ENCODE measurements around the gene SUN3. TPM values are rescaled to one million over a fixed set of nuclear protein-coding genes. Genes with fewer than 3 reads are reported as not detected.
"Not testable (repeated sequence)": the region's sequence is repeated elsewhere in the genome, so short reads cannot be mapped to it uniquely, and the experiment has no call there.

The SUN3 gene
- total RNA-seq, 4 donors from 2014 or later, result not detected

DNA sequence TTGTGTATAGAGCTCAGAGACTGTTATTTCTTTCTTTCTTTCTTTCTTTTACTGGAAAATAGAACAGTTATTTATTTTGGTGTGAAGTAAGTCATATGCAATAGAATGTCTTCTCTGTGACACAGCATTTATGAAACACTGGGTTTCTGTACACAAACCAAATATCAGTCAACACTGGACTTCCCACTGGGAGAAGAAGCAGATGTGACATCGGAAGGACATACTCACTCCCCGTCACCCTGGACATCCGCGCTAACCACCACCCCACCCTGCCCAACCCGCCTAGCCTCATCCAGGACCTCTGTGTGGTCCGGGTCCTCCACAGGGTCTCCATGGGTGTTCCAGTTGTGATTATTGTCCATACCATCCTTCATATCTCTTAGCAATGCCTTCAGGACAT is 22.0 kb downstream of the SUN3 start:
- Histone ChIP-seq H3K9me3 (no peaks in the 10 kb centered on the region), H3K4me1 (no peaks in the 10 kb centered on the region), H3K27me3 (no peaks in the 10 kb centered on the region), H3K36me3 (no peaks in the 10 kb centered on the region), H3K4me3 (no peak overlapping the region), H3K27ac (no peak overlapping the region)
- TF ChIP-seq, protein P1, sequence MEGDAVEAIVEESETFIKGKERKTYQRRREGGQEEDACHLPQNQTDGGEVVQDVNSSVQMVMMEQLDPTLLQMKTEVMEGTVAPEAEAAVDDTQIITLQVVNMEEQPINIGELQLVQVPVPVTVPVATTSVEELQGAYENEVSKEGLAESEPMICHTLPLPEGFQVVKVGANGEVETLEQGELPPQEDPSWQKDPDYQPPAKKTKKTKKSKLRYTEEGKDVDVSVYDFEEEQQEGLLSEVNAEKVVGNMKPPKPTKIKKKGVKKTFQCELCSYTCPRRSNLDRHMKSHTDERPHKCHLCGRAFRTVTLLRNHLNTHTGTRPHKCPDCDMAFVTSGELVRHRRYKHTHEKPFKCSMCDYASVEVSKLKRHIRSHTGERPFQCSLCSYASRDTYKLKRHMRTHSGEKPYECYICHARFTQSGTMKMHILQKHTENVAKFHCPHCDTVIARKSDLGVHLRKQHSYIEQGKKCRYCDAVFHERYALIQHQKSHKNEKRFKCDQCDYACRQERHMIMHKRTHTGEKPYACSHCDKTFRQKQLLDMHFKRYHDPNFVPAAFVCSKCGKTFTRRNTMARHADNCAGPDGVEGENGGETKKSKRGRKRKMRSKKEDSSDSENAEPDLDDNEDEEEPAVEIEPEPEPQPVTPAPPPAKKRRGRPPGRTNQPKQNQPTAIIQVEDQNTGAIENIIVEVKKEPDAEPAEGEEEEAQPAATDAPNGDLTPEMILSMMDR (IDR thresholded peaks at IDR 0.05), result no peak
- no peak for TF ChIP-seq POLR2A (IDR thresholded peaks at IDR 0.05)
- DNase-seq, result no peak
- intact Hi-C loops (cut with DNase I; ENCODE audit: low total_unique reads), result no loop called here

- Histone ChIP-seq H3K4me3 (no peak overlapping the region), H3K36me3 (no peaks in the 10 kb centered on the region), H3K27ac (no peak overlapping the region), H3K27me3 (no peaks in the 10 kb centered on the region), H3K4me1 (no peaks in the 10 kb centered on the region), H3K9me3 (no peaks in the 10 kb centered on the region)
- DNase-seq, result no peak
- intact Hi-C loops (cut with DNase I; ENCODE audit: low total_unique reads), result no loop called here
- no peak for TF ChIP-seq POLR2A (IDR thresholded peaks at IDR 0.05)
- TF ChIP-seq, protein P1 (IDR thresholded peaks at IDR 0.05), result no peak
These were observed 24.3 kb downstream of the SUN3 start for GRCh38 chr7:48004638-48005037.

- Histone ChIP-seq H3K27me3 (no peaks in the 10 kb centered on the region), H3K4me3 (no peak overlapping the region), H3K9me3 (no peaks in the 10 kb centered on the region), H3K36me3 (no peaks in the 10 kb centered on the region), H3K27ac (no peak overlapping the region), H3K4me1 (no peaks in the 10 kb centered on the region)
- intact Hi-C loops (cut with DNase I; ENCODE audit: low total_unique reads), result no loop called here
- no peak for TF ChIP-seq POLR2A (IDR thresholded peaks at IDR 0.05)
- TF ChIP-seq, protein P1 (IDR thresholded peaks at IDR 0.05), result no peak
- DNase-seq, result no peak
These were observed 24.9 kb downstream of the SUN3 start for GRCh38 chr7:48004032-48004431.

GRCh38 chr7:48000164-48000563 is 28.7 kb downstream of the SUN3 start:
- H3K4me1 ChIP-seq; intact Hi-C loops (cut with DNase I; ENCODE audit: low total_unique reads); H3K36me3 ChIP-seq; H3K4me3 ChIP-seq; H3K9me3 ChIP-seq; H3K27me3 ChIP-seq; H3K27ac ChIP-seq; DNase-seq: not testable (repeated sequence)

GRCh38 chr7:47999413-47999812 is 29.5 kb downstream of the SUN3 start:
- H3K9me3 ChIP-seq, result no peaks in the 10 kb centered on the region
- H3K4me3 ChIP-seq, result no peak overlapping the region
- intact Hi-C loops (cut with DNase I; ENCODE audit: low total_unique reads), result loop anchor here (10.0 kb wide), 1 partner anchor 115 kb away; no protein-coding TSS in a partner anchor
- TF ChIP-seq, protein P1 (IDR thresholded peaks at IDR 0.05), result no peak
- H3K27ac ChIP-seq, result no peak overlapping the region
- no peaks in the 10 kb centered on the region for H3K36me3 ChIP-seq
- H3K4me1 ChIP-seq, result no peaks in the 10 kb centered on the region
- H3K27me3 ChIP-seq, result no peaks in the 10 kb centered on the region
- no peak for DNase-seq

DNA sequence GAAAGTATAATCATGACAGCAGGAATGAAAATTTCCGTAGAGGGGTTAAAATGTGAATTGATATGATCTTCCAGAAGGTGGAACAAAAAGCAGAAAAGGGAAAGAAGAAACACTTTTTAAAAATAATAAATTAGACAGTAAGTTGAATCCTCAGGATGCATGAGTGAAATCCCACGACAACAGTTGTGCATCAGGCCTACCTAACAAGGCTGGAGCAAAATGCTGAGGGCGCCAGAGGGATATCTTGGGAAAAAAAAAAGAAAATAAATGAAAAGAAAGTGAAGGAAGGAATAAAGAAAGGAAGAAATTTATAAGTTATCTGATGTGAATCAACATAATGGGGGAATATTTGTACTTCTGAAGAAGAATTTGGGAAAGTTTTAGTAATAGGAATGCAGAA is 36.5 kb downstream of the SUN3 start:
- no peaks in the 10 kb centered on the region for H3K27me3 ChIP-seq
- no peak for DNase-seq
- intact Hi-C loops (cut with DNase I; ENCODE audit: low total_unique reads), result loop anchor here (10.0 kb wide), 1 partner anchor 122 kb away; no protein-coding TSS in a partner anchor
- H3K36me3 ChIP-seq, result no peaks in the 10 kb centered on the region
- H3K4me3 ChIP-seq, result no peak overlapping the region
- peak overlapping the region; percentile 25 to 55 for H3K27ac ChIP-seq
- TF ChIP-seq, protein P1 (IDR thresholded peaks at IDR 0.05), result no peak
- no peak for TF ChIP-seq POLR2A (IDR thresholded peaks at IDR 0.05)
- H3K4me1 ChIP-seq, result no peaks in the 10 kb centered on the region
- H3K9me3 ChIP-seq, result no peaks in the 10 kb centered on the region

Data from uterus (tissue), 4 donors.